Mammary epithelial cell (primary cell): ENCODE measurements around the gene NXN.
"Not testable (repeated sequence)": the region's sequence is repeated elsewhere in the genome, so short reads cannot be mapped to it uniquely, and the experiment has no call there.

Experiments
- EZH2 ChIP-seq: IDR thresholded peaks from 2 replicates; pipeline ENCODE4 v1.6.1; 2012; ENCODE audit warnings: low read length, inconsistent platforms, borderline replicate concordance
- TF ChIP-seq, protein P1 (sequence below), 2 donors: IDR thresholded peaks in 1 of 2; conservative IDR thresholded peaks in 1 of 2; 2 replicates each; pipeline ENCODE4 v1.5.1; 2011 to 2012; ENCODE audit warnings: inconsistent platforms in 2 of 2, low read length in 2 of 2, mild to moderate bottlenecking in 2 of 2, control low read depth in 1 of 2, low read depth in 1 of 2; ENCODE audit not compliant: insufficient read depth in 1 of 2; ENCODE audit errors: extremely low read depth in 1 of 2

DNA sequence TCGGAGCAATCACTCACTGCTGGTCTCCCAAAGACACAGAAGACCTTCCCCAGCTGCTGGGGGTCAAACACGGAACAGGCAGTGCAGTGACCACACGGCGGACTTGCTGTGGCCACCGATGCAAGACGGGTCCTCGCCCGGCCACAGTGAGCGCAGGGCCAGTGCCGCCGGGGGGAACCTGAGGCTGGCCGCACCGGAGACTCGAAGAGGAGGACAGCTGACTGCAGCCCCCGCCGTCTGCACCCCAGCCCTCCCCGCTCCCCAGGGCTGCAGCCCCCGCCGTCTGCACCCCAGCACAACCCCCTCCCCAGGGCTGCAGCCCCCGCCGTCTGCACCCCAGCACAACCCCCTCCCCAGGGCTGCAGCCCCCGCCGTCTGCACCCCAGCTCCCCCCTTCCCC lies 173.7 kb downstream of the NXN start:
- TF ChIP-seq, protein P1, sequence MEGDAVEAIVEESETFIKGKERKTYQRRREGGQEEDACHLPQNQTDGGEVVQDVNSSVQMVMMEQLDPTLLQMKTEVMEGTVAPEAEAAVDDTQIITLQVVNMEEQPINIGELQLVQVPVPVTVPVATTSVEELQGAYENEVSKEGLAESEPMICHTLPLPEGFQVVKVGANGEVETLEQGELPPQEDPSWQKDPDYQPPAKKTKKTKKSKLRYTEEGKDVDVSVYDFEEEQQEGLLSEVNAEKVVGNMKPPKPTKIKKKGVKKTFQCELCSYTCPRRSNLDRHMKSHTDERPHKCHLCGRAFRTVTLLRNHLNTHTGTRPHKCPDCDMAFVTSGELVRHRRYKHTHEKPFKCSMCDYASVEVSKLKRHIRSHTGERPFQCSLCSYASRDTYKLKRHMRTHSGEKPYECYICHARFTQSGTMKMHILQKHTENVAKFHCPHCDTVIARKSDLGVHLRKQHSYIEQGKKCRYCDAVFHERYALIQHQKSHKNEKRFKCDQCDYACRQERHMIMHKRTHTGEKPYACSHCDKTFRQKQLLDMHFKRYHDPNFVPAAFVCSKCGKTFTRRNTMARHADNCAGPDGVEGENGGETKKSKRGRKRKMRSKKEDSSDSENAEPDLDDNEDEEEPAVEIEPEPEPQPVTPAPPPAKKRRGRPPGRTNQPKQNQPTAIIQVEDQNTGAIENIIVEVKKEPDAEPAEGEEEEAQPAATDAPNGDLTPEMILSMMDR (conservative IDR thresholded peaks at IDR 0.05 in 1 of 2, IDR thresholded peaks at IDR 0.05 in 1 of 2; ENCODE audit: extremely low read depth in 1 of 2, insufficient read depth in 1 of 2, low read depth in 1 of 2, low read length in 2 of 2): not testable (repeated sequence)
- TF ChIP-seq EZH2: not testable (repeated sequence)
